ENCODE measurements around the gene ABCA13. TPM values are rescaled to one million over a fixed set of nuclear protein-coding genes. Genes with fewer than 3 reads are reported as not detected.

Gene ABCA13
- total RNA-seq, 4 donors from 2014 or later = under 0.01 to 0.54 (median 0.04) TPM; not detected in 1

- WGBS, 2 donors (ENCODE audit: low coverage in 1 of 2) = 57% methylated on average over 1 of the region's 1 CpG; no CpG with 5 or more reads in 1 of the 2 donors
- ATAC-seq = no peak
- no peaks in the 10 kb centered on the region for H3K27me3 ChIP-seq
- TF ChIP-seq CTCF (IDR thresholded peaks at IDR 0.05) = no peak
- no peaks in the 10 kb centered on the region for H3K9me3 ChIP-seq
- no peak overlapping the region for H3K4me3 ChIP-seq
- H3K4me1 ChIP-seq = no peaks in the 10 kb centered on the region
- no peaks in the 10 kb centered on the region for H3K36me3 ChIP-seq
- no peak overlapping the region for H3K27ac ChIP-seq
Measured at GRCh38 chr7:48173756-48174382, 2.6 kb downstream of the ABCA13 start.

GRCh38 chr7:48175019-48175418 lies 3.8 kb downstream of the ABCA13 start:
- WGBS, 2 donors (ENCODE audit: low coverage in 1 of 2) = 83 to 90% methylated on average over 1 of the region's 1 CpG
- TF ChIP-seq CTCF (IDR thresholded peaks at IDR 0.05) (no peak), POLR2A (IDR thresholded peaks at IDR 0.05) (no peak), POLR2AphosphoS5 (IDR thresholded peaks at IDR 0.05) (no peak), EP300 (IDR thresholded peaks at IDR 0.05) (no peak)
- Histone ChIP-seq H3K9me3 (no peaks in the 10 kb centered on the region), H3K4me3 (no peak overlapping the region), H3K36me3 (no peaks in the 10 kb centered on the region), H3K4me1 (no peaks in the 10 kb centered on the region), H3K27ac (no peak overlapping the region), H3K27me3 (no peaks in the 10 kb centered on the region)
- no peak for ATAC-seq

GRCh38 chr7:48176356-48176893 lies 5.2 kb downstream of the ABCA13 start:
- 63 to 81% methylated on average over 2 of the region's 2 CpGs for WGBS, 2 donors (ENCODE audit: low coverage in 1 of 2)
- Histone ChIP-seq H3K27me3 (no peaks in the 10 kb centered on the region), H3K4me3 (no peak overlapping the region), H3K4me1 (no peaks in the 10 kb centered on the region), H3K27ac (no peak overlapping the region), H3K9me3 (no peaks in the 10 kb centered on the region), H3K36me3 (no peaks in the 10 kb centered on the region)
- no peak for ATAC-seq
- TF ChIP-seq POLR2AphosphoS5 (IDR thresholded peaks at IDR 0.05) (no peak), EP300 (IDR thresholded peaks at IDR 0.05) (no peak), CTCF (IDR thresholded peaks at IDR 0.05) (no peak), POLR2A (IDR thresholded peaks at IDR 0.05) (no peak)

GRCh38 chr7:48177271-48177670 lies 6.0 kb downstream of the ABCA13 start:
- Histone ChIP-seq H3K27ac (no peak overlapping the region), H3K27me3 (no peaks in the 10 kb centered on the region), H3K9me3 (no peaks in the 10 kb centered on the region), H3K4me3 (no peak overlapping the region), H3K36me3 (no peaks in the 10 kb centered on the region), H3K4me1 (no peaks in the 10 kb centered on the region)
- ATAC-seq = no peak
- 40 to 90% methylated on average over 1 to 2 of the region's 11 CpGs for WGBS, 2 donors (ENCODE audit: low coverage in 1 of 2)
- TF ChIP-seq POLR2A (IDR thresholded peaks at IDR 0.05) = no peak
- TF ChIP-seq EP300 (IDR thresholded peaks at IDR 0.05) = no peak
- TF ChIP-seq CTCF (IDR thresholded peaks at IDR 0.05) = no peak
- TF ChIP-seq POLR2AphosphoS5 (IDR thresholded peaks at IDR 0.05) = no peak

- Histone ChIP-seq H3K9me3 (no peaks in the 10 kb centered on the region), H3K4me1 (no peaks in the 10 kb centered on the region), H3K27me3 (no peaks in the 10 kb centered on the region), H3K4me3 (no peak overlapping the region), H3K27ac (no peak overlapping the region), H3K36me3 (no peaks in the 10 kb centered on the region)
- TF ChIP-seq CTCF (IDR thresholded peaks at IDR 0.05) = no peak
- no peak for TF ChIP-seq POLR2AphosphoS5 (IDR thresholded peaks at IDR 0.05)
- no peak for TF ChIP-seq POLR2A (IDR thresholded peaks at IDR 0.05)
- no peak for TF ChIP-seq EP300 (IDR thresholded peaks at IDR 0.05)
- WGBS, 2 donors (ENCODE audit: low coverage in 1 of 2) = 70 to 83% methylated on average over 5 to 6 of the region's 9 CpGs
- ATAC-seq = no peak
Measured at GRCh38 chr7:48179496-48180030, 8.3 kb downstream of the ABCA13 start.

Measured in gastroesophageal sphincter (tissue), 4 donors.